Measurements from ENCODE around the gene TNFRSF18. TPM values are rescaled to one million over a fixed set of nuclear protein-coding genes. Genes with fewer than 3 reads are reported as not detected.
A peak's percentile ranks its signal among the peaks of the same experiment; 100 is the strongest.
"Not testable (repeated sequence)": the region's sequence is repeated elsewhere in the genome, so short reads cannot be mapped to it uniquely, and the experiment has no call there.

The TNFRSF18 gene
- total and polyA plus RNA-seq, 3 donors from 2014 or later: 0.67 TPM; not detected in 2

DNA sequence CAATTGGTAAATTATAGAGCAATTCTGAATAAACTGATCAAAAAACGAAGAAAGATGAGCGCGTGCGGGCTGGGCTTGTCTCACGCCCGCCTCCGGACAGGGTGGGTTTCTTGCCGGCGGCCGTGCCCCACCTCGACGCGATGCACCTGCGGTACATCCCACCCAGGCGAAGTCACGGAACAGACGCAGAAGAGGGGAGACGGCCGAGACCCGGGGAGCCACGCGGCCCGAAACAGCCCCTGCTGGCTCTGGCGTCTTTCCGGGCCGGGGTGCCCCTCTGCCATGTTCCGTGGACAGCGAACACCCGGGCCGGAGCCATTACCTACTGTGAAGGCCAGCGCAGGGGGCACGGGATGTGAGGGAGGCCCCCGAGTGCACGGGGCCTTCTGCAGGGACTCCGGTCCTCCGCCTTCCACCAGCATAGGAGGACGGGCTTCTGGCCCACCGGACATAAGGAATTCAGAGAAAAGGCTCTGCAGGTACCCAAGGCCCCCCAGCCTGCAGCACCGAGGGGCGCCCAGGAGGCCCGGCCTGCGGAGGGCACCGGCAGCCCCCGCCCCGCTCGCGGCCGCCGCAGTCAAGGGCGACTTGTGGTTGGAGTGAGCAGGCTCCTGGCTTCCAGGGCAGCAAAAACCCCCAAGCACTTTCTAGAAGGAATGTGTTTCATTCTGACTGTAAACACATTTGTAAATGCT, 47.7 kb upstream of the TNFRSF18 start:
- 91 to 94% methylated on average over 25 to 49 of the region's 50 CpGs for WGBS, 2 donors
- Histone ChIP-seq H3K36me3 (ENCODE audit: low read depth, missing control alignments) (no peaks in the 10 kb centered on the region), H3K27ac (no peak overlapping the region), H3K4me1 (peaks cover 5% of the 10 kb centered on the region), H3K27me3 (no peaks in the 10 kb centered on the region), H3K9me3 (no peaks in the 10 kb centered on the region), H3K4me3 (no peak overlapping the region)
- no peak for TF ChIP-seq POLR2A (IDR thresholded peaks at IDR 0.05)
- TF ChIP-seq, protein P1, sequence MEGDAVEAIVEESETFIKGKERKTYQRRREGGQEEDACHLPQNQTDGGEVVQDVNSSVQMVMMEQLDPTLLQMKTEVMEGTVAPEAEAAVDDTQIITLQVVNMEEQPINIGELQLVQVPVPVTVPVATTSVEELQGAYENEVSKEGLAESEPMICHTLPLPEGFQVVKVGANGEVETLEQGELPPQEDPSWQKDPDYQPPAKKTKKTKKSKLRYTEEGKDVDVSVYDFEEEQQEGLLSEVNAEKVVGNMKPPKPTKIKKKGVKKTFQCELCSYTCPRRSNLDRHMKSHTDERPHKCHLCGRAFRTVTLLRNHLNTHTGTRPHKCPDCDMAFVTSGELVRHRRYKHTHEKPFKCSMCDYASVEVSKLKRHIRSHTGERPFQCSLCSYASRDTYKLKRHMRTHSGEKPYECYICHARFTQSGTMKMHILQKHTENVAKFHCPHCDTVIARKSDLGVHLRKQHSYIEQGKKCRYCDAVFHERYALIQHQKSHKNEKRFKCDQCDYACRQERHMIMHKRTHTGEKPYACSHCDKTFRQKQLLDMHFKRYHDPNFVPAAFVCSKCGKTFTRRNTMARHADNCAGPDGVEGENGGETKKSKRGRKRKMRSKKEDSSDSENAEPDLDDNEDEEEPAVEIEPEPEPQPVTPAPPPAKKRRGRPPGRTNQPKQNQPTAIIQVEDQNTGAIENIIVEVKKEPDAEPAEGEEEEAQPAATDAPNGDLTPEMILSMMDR (IDR thresholded peaks at IDR 0.05): no peak
- intact Hi-C loops (cut with DNase I; ENCODE audit: low total_unique reads): no loop called here
- no peak for DNase-seq

DNA sequence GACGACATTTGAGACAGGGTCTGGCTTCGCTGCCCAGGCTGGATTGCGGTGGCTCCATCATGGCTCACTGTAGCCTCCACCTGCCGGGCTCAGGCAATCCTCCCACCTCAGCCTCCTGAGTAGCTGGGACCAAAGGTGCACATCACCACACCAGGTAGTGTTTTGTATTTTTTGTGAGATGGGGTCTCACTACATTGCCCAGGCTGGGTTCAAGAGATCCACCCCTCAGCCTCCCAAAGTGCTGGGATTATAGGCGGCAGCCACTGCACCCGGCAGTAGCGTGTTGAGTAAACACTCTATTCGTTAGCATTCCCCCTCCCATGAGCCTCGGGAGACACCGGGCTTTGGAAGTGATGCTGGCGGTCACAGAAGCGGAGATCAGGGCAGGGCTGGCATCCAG, 46.9 kb upstream of the TNFRSF18 start:
- Histone ChIP-seq H3K4me3 (no peak overlapping the region), H3K27ac (no peak overlapping the region), H3K27me3 (no peaks in the 10 kb centered on the region), H3K4me1 (peaks cover 5% of the 10 kb centered on the region), H3K36me3 (ENCODE audit: low read depth, missing control alignments) (no peaks in the 10 kb centered on the region), H3K9me3 (no peaks in the 10 kb centered on the region)
- WGBS, 2 donors: 84 to 91% methylated on average over 12 of the region's 12 CpGs
- DNase-seq: no peak
- intact Hi-C loops (cut with DNase I; ENCODE audit: low total_unique reads): no loop called here
- TF ChIP-seq, protein P1 (IDR thresholded peaks at IDR 0.05): no peak
- TF ChIP-seq POLR2A (IDR thresholded peaks at IDR 0.05): no peak

DNA sequence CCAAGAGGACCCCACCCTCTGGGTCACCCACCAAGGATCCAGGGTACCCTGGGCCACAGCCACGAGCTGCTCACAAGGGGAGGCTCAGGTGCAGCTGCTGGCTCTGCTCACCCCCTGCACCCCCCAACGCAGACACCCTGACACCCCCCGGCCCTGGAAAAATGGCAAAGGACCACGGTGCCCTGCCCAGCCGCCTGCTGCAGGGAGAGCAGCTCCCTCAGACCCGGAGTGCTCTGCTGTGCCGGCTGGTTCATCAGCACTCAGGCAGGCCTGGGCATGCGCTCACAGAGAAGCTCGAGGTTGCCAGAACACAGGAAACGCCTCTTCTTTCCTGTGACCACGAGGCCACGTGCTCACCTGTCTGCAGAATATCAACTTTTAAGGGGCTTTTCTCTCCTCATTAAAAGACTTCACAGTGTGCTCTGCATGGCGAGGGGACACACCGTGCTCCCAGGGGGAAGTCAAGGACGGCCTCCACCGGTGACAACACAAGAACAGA, 44.4 kb upstream of the TNFRSF18 start:
- Histone ChIP-seq H3K27ac (peak overlapping the region in 1 of 2 donors; percentile 11), H3K36me3 (ENCODE audit: low read depth, missing control alignments) (no peaks in the 10 kb centered on the region), H3K4me3 (no peak overlapping the region), H3K4me1 (peaks cover 8% of the 10 kb centered on the region), H3K27me3 (no peaks in the 10 kb centered on the region), H3K9me3 (no peaks in the 10 kb centered on the region)
- TF ChIP-seq POLR2A (IDR thresholded peaks at IDR 0.05): no peak
- TF ChIP-seq, protein P1 (IDR thresholded peaks at IDR 0.05): no peak
- intact Hi-C loops (cut with DNase I; ENCODE audit: low total_unique reads): no loop called here
- no peak for DNase-seq
- WGBS, 2 donors: 75 to 79% methylated on average over 15 to 16 of the region's 16 CpGs

- H3K4me3 ChIP-seq; H3K4me1 ChIP-seq; H3K9me3 ChIP-seq; DNase-seq; H3K27ac ChIP-seq; H3K36me3 ChIP-seq (ENCODE audit: low read depth, missing control alignments); H3K27me3 ChIP-seq: not testable (repeated sequence)
- 87 to 92% methylated on average over 3 to 18 of the region's 21 CpGs for WGBS, 2 donors
- intact Hi-C loops (cut with DNase I; ENCODE audit: low total_unique reads): loop anchor here (10.0 kb wide), 1 partner anchor 123 kb away; no protein-coding TSS in a partner anchor
Observed at GRCh38 chr1:1248009-1248913, 41.9 kb upstream of the TNFRSF18 start.

GRCh38 chr1:1247341-1247913, 41.0 kb upstream of the TNFRSF18 start:
- DNase-seq: no peak
- no peaks in the 10 kb centered on the region for H3K36me3 ChIP-seq (ENCODE audit: low read depth, missing control alignments)
- peaks cover 8% of the 10 kb centered on the region for H3K4me1 ChIP-seq
- 67 to 75% methylated on average over 9 to 22 of the region's 25 CpGs for WGBS, 2 donors
- H3K4me3 ChIP-seq: no peak overlapping the region
- intact Hi-C loops (cut with DNase I; ENCODE audit: low total_unique reads): loop anchor here (10.0 kb wide), 1 partner anchor 123 kb away; no protein-coding TSS in a partner anchor
- no peak for TF ChIP-seq POLR2A (IDR thresholded peaks at IDR 0.05)
- TF ChIP-seq, protein P1 (IDR thresholded peaks at IDR 0.05): no peak
- H3K9me3 ChIP-seq: no peaks in the 10 kb centered on the region
- no peaks in the 10 kb centered on the region for H3K27me3 ChIP-seq
- no peak overlapping the region for H3K27ac ChIP-seq

Data from testis (tissue), 3 donors.